ENCODE data around the gene TDRKH. TPM values are rescaled to one million over a fixed set of nuclear protein-coding genes. Genes with fewer than 3 reads are reported as not detected.

Gene TDRKH
- total RNA-seq, 2 experiments from 2014 or later: 10.2 to 21.1 TPM

GRCh38 chr1:151828921-151829320 is 38.6 kb upstream of the TDRKH start:
- no peaks in the 10 kb centered on the region for H3K9me3 ChIP-seq (ENCODE audit: low read length)
- H3K79me2 ChIP-seq (ENCODE audit: insufficient read depth, low read depth, low read length): no peaks in the 10 kb centered on the region
- intact Hi-C loops (cut with micrococcal nuclease; ENCODE audit: unreplicated experiment): no loop called here
- POLR2A ChIA-PET: no interaction called here
- peaks cover 11% of the 10 kb centered on the region for H3K4me1 ChIP-seq (ENCODE audit: insufficient read depth, low read length, poor library complexity, severe bottlenecking)
- no peaks in the 10 kb centered on the region for H3K36me3 ChIP-seq (ENCODE audit: insufficient read depth, low read length)
- no peak overlapping the region for H2AFZ ChIP-seq (ENCODE audit: low read length)
- H3K27ac ChIP-seq (ENCODE audit: low read depth, low read length, poor library complexity, severe bottlenecking): no peak overlapping the region
- DNase-seq (ENCODE audit: low spot score): no peak
- CTCF ChIA-PET (ENCODE audit: unreplicated experiment): interaction anchor here (0.7 kb wide), 1 partner anchor 87 kb away, joined by 3 read pairs; no protein-coding TSS in a partner anchor
- H3K4me2 ChIP-seq (ENCODE audit: low read length): no peak overlapping the region
- no peak overlapping the region for H3K4me3 ChIP-seq (ENCODE audit: low read depth, low read length, poor library complexity, severe bottlenecking)
- TF ChIP-seq CTCF (conservative IDR thresholded peaks at IDR 0.05; ENCODE audit: low read length): no peak
- no peak for TF ChIP-seq EZH2phosphoT487 (IDR thresholded peaks at IDR 0.05; ENCODE audit: borderline replicate concordance, low read depth, low read length)
- no peaks in the 10 kb centered on the region for H4K20me1 ChIP-seq (ENCODE audit: insufficient read depth, low read length)
- BruUV-seq (replicated peaks): no TSS peak
- no peaks in the 10 kb centered on the region for H3K9me2 ChIP-seq (ENCODE audit: insufficient read depth, low read length)

GRCh38 chr1:151827853-151828252 is 37.6 kb upstream of the TDRKH start:
- ChIA-PET CTCF (ENCODE audit: unreplicated experiment) (no interaction called here), POLR2A (interaction anchor here (0.5 kb wide), 1 partner anchor 8 kb away, joined by 3 read pairs; no protein-coding TSS in a partner anchor)
- intact Hi-C loops (cut with micrococcal nuclease; ENCODE audit: unreplicated experiment): no loop called here
- BruUV-seq (replicated peaks): no TSS peak
- no peak overlapping the region for H3K27ac ChIP-seq (ENCODE audit: low read depth, low read length, poor library complexity, severe bottlenecking)
- no peak for TF ChIP-seq CTCF (conservative IDR thresholded peaks at IDR 0.05; ENCODE audit: low read length)
- H3K4me2 ChIP-seq (ENCODE audit: low read length): no peak overlapping the region
- no peaks in the 10 kb centered on the region for H4K20me1 ChIP-seq (ENCODE audit: insufficient read depth, low read length)
- peaks cover 11% of the 10 kb centered on the region for H3K4me1 ChIP-seq (ENCODE audit: insufficient read depth, low read length, poor library complexity, severe bottlenecking)
- no peak overlapping the region for H2AFZ ChIP-seq (ENCODE audit: low read length)
- no peak overlapping the region for H3K4me3 ChIP-seq (ENCODE audit: low read depth, low read length, poor library complexity, severe bottlenecking)
- H3K79me2 ChIP-seq (ENCODE audit: insufficient read depth, low read depth, low read length): no peaks in the 10 kb centered on the region
- H3K9me2 ChIP-seq (ENCODE audit: insufficient read depth, low read length): no peaks in the 10 kb centered on the region
- no peaks in the 10 kb centered on the region for H3K9me3 ChIP-seq (ENCODE audit: low read length)
- DNase-seq (ENCODE audit: low spot score): no peak
- no peaks in the 10 kb centered on the region for H3K36me3 ChIP-seq (ENCODE audit: insufficient read depth, low read length)

DNA sequence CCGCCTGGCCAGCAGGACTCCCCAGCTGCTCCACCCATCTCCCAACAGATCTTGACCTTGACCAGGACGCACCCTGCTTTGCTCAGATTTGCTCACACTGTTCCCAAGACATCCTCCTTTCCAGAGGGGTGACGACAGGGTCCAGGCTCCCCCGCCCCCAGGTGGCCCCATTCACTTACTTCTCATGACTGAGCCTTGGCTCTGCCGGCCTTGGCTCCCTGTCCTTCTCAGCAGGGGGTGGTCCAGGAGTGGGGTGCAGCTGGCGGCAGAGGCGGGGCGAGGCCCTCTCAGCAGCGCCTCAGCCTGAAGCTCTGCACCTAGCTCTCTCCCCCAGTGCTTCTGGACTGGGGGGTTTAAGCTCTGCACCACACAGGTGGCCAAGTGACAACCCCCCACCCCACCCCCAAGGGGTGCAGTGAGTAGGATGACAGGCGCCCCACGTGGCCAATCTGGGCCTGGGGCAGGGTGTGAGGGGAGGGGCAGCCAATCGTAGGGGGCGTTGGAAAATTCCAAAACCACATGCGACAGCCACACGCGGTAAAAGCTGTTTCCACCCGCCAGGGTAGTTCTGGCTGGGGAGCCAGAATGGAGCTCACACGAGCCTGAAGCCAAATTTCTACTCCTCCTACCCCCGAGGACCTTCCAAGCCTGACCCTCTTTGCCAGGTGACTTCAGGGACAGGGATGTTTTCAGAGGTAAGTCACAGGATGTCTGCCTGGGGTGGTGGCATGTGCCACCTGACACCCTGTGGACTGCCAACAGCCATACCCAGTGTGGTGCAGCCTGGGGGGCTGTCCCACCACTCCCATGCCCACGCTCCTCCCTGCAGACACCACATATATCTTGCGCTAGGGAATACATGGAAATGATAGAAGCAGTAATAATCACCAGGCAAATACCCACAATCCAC is 35.7 kb upstream of the TDRKH start:
- Histone ChIP-seq H4K20me1 (ENCODE audit: insufficient read depth, low read length) (no peaks in the 10 kb centered on the region), H3K9me2 (ENCODE audit: insufficient read depth, low read length) (no peaks in the 10 kb centered on the region), H3K79me2 (ENCODE audit: insufficient read depth, low read depth, low read length) (no peaks in the 10 kb centered on the region), H3K4me2 (ENCODE audit: low read length) (no peak overlapping the region), H3K4me3 (ENCODE audit: low read depth, low read length, poor library complexity, severe bottlenecking) (no peak overlapping the region), H3K4me1 (ENCODE audit: insufficient read depth, low read length, poor library complexity, severe bottlenecking) (peaks cover 20% of the 10 kb centered on the region), H3K9me3 (ENCODE audit: low read length) (no peaks in the 10 kb centered on the region), H3K36me3 (ENCODE audit: insufficient read depth, low read length) (no peaks in the 10 kb centered on the region), H2AFZ (ENCODE audit: low read length) (0 out of 2 replicates have a peak overlapping the region, but pooled peaks have one; percentile 33), H3K27ac (ENCODE audit: low read depth, low read length, poor library complexity, severe bottlenecking) (no peak overlapping the region)
- peak; percentile 20 for DNase-seq (ENCODE audit: low spot score)
- BruUV-seq (replicated peaks): no TSS peak
- ChIA-PET CTCF (ENCODE audit: unreplicated experiment) (no interaction called here), POLR2A (no interaction called here)
- TF ChIP-seq EZH2phosphoT487 (IDR thresholded peaks at IDR 0.05; ENCODE audit: borderline replicate concordance, low read depth, low read length) (no peak), CTCF (conservative IDR thresholded peaks at IDR 0.05; ENCODE audit: low read length) (peak; percentile 23; the same call in 1 of the 2 replicates)
- intact Hi-C loops (cut with micrococcal nuclease; ENCODE audit: unreplicated experiment): no loop called here

All from OCI-LY7 (cell line).